DOHH2 (cell line): Measurements from ENCODE around the gene CTIF.

ENCODE experiments used
- EZH2phosphoT487 ChIP-seq: fragments of 200-600 bp; sonication (generic); IDR thresholded peaks from 2 replicates; pipeline ENCODE4 v1.6.1; 2017; ENCODE audit warnings: borderline replicate concordance, mild to moderate bottlenecking, antibody characterized with exemption, low read length, moderate library complexity, mixed read lengths
- TF ChIP-seq, protein P1 (sequence below): fragments of 200-600 bp; sonication (generic); IDR thresholded peaks from one replicate; pipeline ENCODE4 v1.5.1; 2014; ENCODE audit warnings: antibody characterized with exemption, mild to moderate bottlenecking, low read depth, low read length; ENCODE audit not compliant: poor library complexity, severe bottlenecking

DNA sequence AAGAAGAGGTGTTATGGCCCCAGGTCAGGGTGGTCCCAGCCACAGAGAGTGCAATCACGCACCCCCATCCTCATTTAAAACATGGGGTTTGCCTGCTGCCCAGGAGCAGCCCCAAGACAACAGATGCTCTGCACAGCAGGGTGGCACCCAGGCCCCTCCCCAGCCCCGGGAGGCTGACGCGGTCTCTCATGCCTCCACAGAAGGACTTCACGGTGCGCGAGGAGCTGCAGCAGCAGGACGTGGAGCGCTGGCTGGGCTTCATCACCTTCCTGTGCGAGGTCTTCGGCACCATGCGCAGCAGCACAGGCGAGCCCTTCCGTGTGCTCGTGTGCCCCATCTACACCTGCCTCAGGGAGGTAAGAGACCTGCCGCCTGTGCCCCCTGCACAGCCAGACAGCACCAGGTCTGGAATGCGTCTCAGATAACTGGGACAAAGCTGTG, 278.2 kb downstream of the CTIF start:
- TF ChIP-seq, protein P1, sequence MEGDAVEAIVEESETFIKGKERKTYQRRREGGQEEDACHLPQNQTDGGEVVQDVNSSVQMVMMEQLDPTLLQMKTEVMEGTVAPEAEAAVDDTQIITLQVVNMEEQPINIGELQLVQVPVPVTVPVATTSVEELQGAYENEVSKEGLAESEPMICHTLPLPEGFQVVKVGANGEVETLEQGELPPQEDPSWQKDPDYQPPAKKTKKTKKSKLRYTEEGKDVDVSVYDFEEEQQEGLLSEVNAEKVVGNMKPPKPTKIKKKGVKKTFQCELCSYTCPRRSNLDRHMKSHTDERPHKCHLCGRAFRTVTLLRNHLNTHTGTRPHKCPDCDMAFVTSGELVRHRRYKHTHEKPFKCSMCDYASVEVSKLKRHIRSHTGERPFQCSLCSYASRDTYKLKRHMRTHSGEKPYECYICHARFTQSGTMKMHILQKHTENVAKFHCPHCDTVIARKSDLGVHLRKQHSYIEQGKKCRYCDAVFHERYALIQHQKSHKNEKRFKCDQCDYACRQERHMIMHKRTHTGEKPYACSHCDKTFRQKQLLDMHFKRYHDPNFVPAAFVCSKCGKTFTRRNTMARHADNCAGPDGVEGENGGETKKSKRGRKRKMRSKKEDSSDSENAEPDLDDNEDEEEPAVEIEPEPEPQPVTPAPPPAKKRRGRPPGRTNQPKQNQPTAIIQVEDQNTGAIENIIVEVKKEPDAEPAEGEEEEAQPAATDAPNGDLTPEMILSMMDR, result no peak
- TF ChIP-seq EZH2phosphoT487, result no peak
